Sigmoid colon (tissue), 4 donors: Measurements from ENCODE around the gene C1orf210.

Source experiments
- CTCF ChIP-seq, 4 experiments: fragments of 450-650 bp in 3 of 4; fragments of 200-600 bp in 1 of 4; IDR thresholded peaks; one replicate each; pipeline ENCODE4 v1.5.1; 2016 to 2019; ENCODE audit warnings: antibody characterized with exemption in 4 of 4, mild to moderate bottlenecking in 3 of 4, moderate library complexity in 2 of 4
- POLR2A ChIP-seq, 2 donors: fragments of 450-650 bp; IDR thresholded peaks; one replicate each; pipeline ENCODE4 v1.6.1; 2016; ENCODE audit warnings: antibody characterized with exemption in 2 of 2, mild to moderate bottlenecking in 2 of 2, moderate library complexity in 2 of 2
- POLR2AphosphoS5 ChIP-seq, 4 donors: sonication (generic); formaldehyde crosslinking; IDR thresholded peaks; one replicate each; pipeline ENCODE4 v1.6.1; 2017; ENCODE audit warnings: antibody characterized with exemption in 4 of 4

GRCh38 chr1:43271186-43272118, 13.9 kb downstream of the C1orf210 start:
- TF ChIP-seq CTCF (IDR thresholded peaks at IDR 0.05) = no peak
- no peak for TF ChIP-seq POLR2A (IDR thresholded peaks at IDR 0.05)
- TF ChIP-seq POLR2AphosphoS5 (IDR thresholded peaks at IDR 0.05) = no peak
